Measurements from ENCODE around the gene SLC1A7. TPM values are rescaled to one million over a fixed set of nuclear protein-coding genes. Genes with fewer than 3 reads are reported as not detected.

SLC1A7 gene
- polyA plus RNA-seq, 1 donor (not counting 4 experiments of a cell fraction or from before 2014, with no cell fraction given), result not detected

DNA sequence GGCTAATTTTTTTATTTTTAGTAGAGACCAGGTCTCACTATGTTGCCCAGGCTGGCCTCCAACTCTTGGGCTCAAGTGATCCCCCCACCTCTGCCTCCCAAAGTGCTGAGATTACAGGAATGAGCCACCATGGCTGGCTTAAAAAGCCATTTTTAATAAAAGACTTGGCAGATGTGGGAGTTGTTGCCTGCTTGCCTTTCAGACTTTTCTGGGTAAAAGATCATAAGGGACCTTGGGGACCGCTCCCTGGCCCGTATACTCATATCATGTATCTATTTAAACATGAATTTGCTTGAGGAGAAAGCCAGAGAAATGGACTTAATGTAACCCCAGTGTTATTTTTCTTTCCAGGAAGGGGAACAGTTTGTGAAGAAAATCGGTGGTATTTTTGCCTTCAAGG is 103.9 kb downstream of the SLC1A7 start:
- FAIRE-seq (no peak), DNase-seq (ENCODE audit: low read depth, low spot score) (no peak)
- Histone ChIP-seq H3K4me2 (ENCODE audit: control insufficient read depth, extremely low read depth, insufficient read depth, low read depth, low read length) (no peak overlapping the region), H3K79me2 (ENCODE audit: control insufficient read depth, insufficient read depth, low read length) (no peaks in the 10 kb centered on the region), H3K9me1 (ENCODE audit: control insufficient read depth, extremely low read depth, insufficient read depth, low read length) (no peaks in the 10 kb centered on the region), H3K4me3 (ENCODE audit: control insufficient read depth in 2 of 3, extremely low read depth in 1 of 3, insufficient read depth in 2 of 3, low read depth in 1 of 3, low read length in 3 of 3) (no peak overlapping the region), H3K27me3 (ENCODE audit: control insufficient read depth, extremely low read depth, insufficient read depth, low read length) (no peaks in the 10 kb centered on the region), H4K20me1 (ENCODE audit: control insufficient read depth, extremely low read depth, insufficient read depth, low read length) (no peaks in the 10 kb centered on the region), H2AFZ (ENCODE audit: control insufficient read depth, low read length) (no peak overlapping the region), H3K4me1 (ENCODE audit: control insufficient read depth, extremely low read depth, insufficient read depth, low read length) (no peaks in the 10 kb centered on the region), H3K36me3 (ENCODE audit: control insufficient read depth in 2 of 2, extremely low read depth in 1 of 2, insufficient read depth in 2 of 2, low read length in 2 of 2) (peaks cover 0 to 3% of the 10 kb centered on the region in 2 experiments), H3K9me3 (ENCODE audit: control insufficient read depth, low read depth, low read length) (no peaks in the 10 kb centered on the region), H3K27ac (ENCODE audit: control insufficient read depth, insufficient read depth, low read length) (no peak overlapping the region), H3K9ac (ENCODE audit: control insufficient read depth, extremely low read depth, insufficient read depth, low read length) (no peak overlapping the region)
- TF ChIP-seq, protein P1, sequence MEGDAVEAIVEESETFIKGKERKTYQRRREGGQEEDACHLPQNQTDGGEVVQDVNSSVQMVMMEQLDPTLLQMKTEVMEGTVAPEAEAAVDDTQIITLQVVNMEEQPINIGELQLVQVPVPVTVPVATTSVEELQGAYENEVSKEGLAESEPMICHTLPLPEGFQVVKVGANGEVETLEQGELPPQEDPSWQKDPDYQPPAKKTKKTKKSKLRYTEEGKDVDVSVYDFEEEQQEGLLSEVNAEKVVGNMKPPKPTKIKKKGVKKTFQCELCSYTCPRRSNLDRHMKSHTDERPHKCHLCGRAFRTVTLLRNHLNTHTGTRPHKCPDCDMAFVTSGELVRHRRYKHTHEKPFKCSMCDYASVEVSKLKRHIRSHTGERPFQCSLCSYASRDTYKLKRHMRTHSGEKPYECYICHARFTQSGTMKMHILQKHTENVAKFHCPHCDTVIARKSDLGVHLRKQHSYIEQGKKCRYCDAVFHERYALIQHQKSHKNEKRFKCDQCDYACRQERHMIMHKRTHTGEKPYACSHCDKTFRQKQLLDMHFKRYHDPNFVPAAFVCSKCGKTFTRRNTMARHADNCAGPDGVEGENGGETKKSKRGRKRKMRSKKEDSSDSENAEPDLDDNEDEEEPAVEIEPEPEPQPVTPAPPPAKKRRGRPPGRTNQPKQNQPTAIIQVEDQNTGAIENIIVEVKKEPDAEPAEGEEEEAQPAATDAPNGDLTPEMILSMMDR (optimal IDR thresholded peaks at IDR 0.05 in 1 of 3, IDR thresholded peaks at IDR 0.05 in 1 of 3, conservative IDR thresholded peaks at IDR 0.05 in 1 of 3; ENCODE audit: extremely low read depth in 1 of 3, insufficient read depth in 2 of 3, low read length in 3 of 3), result no peak
- no peak for TF ChIP-seq EZH2 (IDR thresholded peaks at IDR 0.05; ENCODE audit: low read length)
- dilution Hi-C loops (cut with MboI; ENCODE audit: extremely low pct_ligation_motif_present, low sequenced_read_pairs), result no loop called here

Small RNA genes within 50 kb of the gene (small RNA-seq; reads per million reads assigned to genes)
- gene HIGD1AP11 (ENCODE audit: insufficient read length in 3 of 3, low read depth in 3 of 3, low replicate concordance in 1 of 3), result 0 reads per million in 3 experiments

Other genes starting within 250 kb of the SLC1A7 start
- 28.8 to 66.3 TPM (median 58.6 TPM) in 3 replicates for gene ECHDC2, start 220.9 kb downstream of the SLC1A7 start, polyA plus RNA-seq
- gene SCP2, start 215.4 kb downstream of the SLC1A7 start, polyA plus RNA-seq, result 75.0 to 116 TPM (median 84.1 TPM) in 3 replicates
- gene PODN, start 80.4 kb downstream of the SLC1A7 start, polyA plus RNA-seq, result not detected in 3 replicates
- 13.8 to 21.6 TPM (median 16.6 TPM) in 3 replicates for gene CPT2, start 54.2 kb upstream of the SLC1A7 start, polyA plus RNA-seq
- 41.9 to 52.6 TPM (median 48.8 TPM) in 3 replicates for gene CZIB, start 78.0 kb upstream of the SLC1A7 start, polyA plus RNA-seq
- gene MAGOH, start 95.9 kb upstream of the SLC1A7 start, polyA plus RNA-seq, result 26.7 to 104 TPM (median 44.5 TPM) in 3 replicates
- gene LRP8, start 185.4 kb upstream of the SLC1A7 start, polyA plus RNA-seq, result 15.2 to 33.7 TPM (median 31.0 TPM) in 3 replicates

Measured in keratinocyte (primary cell).